Cardiac muscle cell (in vitro differentiated cells and primary cell): ENCODE data around the gene LMNA. TPM values are rescaled to one million over a fixed set of nuclear protein-coding genes. Genes with fewer than 3 reads are reported as not detected.
A peak's percentile ranks its signal among the peaks of the same experiment; 100 is the strongest.

Experiments used
- DNase-seq, 2 donors: peaks; one replicate each; pipeline versions ENCODE4 v3.0.0 to v3.0.0-alpha.2; 2010 to 2017; ENCODE audit warnings: low read depth in 1 of 2, low spot score in 1 of 2
- H3K27ac ChIP-seq: fragments of 200-600 bp; sonication (generic); 2 replicates; pipeline ENCODE4 v1.5.1; 2016
- H3K27me3 ChIP-seq: fragments of 200-600 bp; sonication (generic); 2 replicates; pipeline ENCODE4 v1.6.0; 2016; ENCODE audit warnings: control low read depth
- H3K36me3 ChIP-seq: fragments of 200-600 bp; sonication (generic); 2 replicates; pipeline ENCODE4 v1.5.1; 2016; ENCODE audit warnings: control low read depth
- H3K4me1 ChIP-seq: fragments of 200-600 bp; sonication (generic); 2 replicates; pipeline ENCODE4 v1.8.1; 2017; ENCODE audit warnings: low read depth, mild to moderate bottlenecking, mixed run types
- H3K4me3 ChIP-seq: fragments of 200-600 bp; sonication (generic); 2 replicates; pipeline ENCODE4 v1.5.1; 2016; ENCODE audit warnings: mild to moderate bottlenecking
- H3K9me3 ChIP-seq: fragments of 200-600 bp; sonication (generic); 2 replicates; pipeline ENCODE4 v1.5.1; 2017; ENCODE audit warnings: low read depth, mild to moderate bottlenecking, control low read depth
- CTCF ChIP-seq: IDR thresholded peaks from 2 replicates; pipeline ENCODE4 v1.5.1; 2012; ENCODE audit warnings: low read depth, mild to moderate bottlenecking, low read length
- polyA plus RNA-seq: library from polyadenylated mRNA; unstranded; fragments of >200 nt; fragmentation: Nextera tagmentation; extraction: Ambion mirVana; gene quantifications from 2 replicates; pipeline ENCODE4 v1.2.1, GENCODE V29; 2016
- total RNA-seq: library from RNA; depleted of rRNA; stranded (reverse); fragments of >200 nt; gene quantifications from 2 replicates; pipeline ENCODE4 v1.2.3, GENCODE V29; 2016

The LMNA gene
- total and polyA plus RNA-seq, 2 experiments from 2014 or later, result 128 to 149 TPM

DNA sequence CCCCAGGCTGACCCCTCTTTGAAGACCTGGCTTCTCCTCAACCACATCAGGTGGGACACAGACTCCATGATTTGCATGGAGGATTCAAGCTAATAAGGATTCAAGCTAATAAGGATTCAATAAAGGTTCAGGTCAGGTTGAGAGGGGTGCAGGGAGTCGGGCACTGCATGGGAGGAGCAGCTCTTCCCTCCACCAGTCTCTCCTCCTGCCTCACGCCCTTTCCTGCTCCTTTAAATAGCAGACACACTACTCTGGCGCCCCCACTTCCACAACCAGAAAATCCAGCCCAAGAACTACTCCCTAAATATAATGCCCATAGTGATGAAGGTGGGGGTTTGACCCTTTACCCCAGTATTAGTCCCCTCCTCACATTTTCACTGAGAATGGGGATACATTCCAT is 39.3 kb upstream of the LMNA start:
- H3K27ac ChIP-seq, result peak overlapping the region; percentile 81
- H3K36me3 ChIP-seq, result peaks cover 16% of the 10 kb centered on the region
- TF ChIP-seq CTCF, result no peak
- H3K4me3 ChIP-seq, result no peak overlapping the region
- H3K9me3 ChIP-seq, result no peaks in the 10 kb centered on the region
- no peaks in the 10 kb centered on the region for H3K27me3 ChIP-seq
- DNase-seq, result peak in 1 of 2 donors; percentile 39
- peaks cover 66% of the 10 kb centered on the region for H3K4me1 ChIP-seq

GRCh38 chr1:156075775-156076204 is 38.7 kb upstream of the LMNA start:
- Histone ChIP-seq H3K27me3 (no peaks in the 10 kb centered on the region), H3K27ac (peak overlapping the region; percentile 81), H3K4me1 (peaks cover 66% of the 10 kb centered on the region), H3K36me3 (peaks cover 16% of the 10 kb centered on the region), H3K9me3 (no peaks in the 10 kb centered on the region), H3K4me3 (no peak overlapping the region)
- no peak for TF ChIP-seq CTCF
- DNase-seq, result no peak

DNA sequence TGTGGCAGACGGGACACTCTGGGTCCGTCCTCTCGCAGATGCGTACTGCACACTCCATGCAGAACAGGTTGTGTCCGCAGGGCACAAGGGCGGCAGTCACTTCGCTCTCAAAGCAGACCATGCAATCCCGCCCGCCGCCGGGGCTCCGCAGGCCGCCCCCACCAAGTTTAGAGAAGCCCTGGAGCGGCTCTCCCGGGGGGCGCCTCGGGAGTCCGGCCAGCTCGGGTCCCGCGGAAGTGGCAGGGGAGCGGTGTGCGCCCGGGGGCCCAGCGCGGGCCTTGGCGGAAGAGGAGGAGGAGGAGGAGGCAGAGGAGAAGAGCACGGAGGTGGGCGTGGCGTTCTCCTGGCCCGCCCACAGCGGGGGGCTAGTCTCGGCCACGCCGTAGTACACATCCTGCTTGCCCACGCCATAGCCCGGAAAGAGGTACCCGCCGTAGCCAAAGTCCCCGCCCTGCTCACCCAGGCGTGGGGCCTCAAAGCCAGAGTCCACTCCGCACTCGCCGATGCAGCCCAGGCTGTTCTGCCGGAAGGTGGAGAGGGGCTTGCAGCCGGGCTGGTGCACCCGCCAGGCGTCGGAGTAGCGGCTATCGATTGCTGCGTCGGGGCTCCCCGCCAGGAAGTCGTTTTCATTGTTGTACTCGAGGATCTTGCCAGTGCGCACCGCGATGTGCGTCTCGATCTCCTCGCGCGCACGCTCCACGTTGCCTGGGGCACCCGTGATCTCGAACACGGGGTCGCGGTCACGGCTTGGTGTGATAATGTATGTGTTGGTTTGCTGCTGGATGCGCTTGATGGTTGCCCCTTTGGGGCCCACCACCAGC is 37.7 kb upstream of the LMNA start:
- peaks cover 16% of the 10 kb centered on the region for H3K36me3 ChIP-seq
- H3K4me1 ChIP-seq, result peaks cover 64% of the 10 kb centered on the region
- DNase-seq, result peak in 1 of 2 donors; percentile 47
- H3K4me3 ChIP-seq, result no peak overlapping the region
- peak overlapping the region; percentile 81 for H3K27ac ChIP-seq
- no peaks in the 10 kb centered on the region for H3K9me3 ChIP-seq
- H3K27me3 ChIP-seq, result no peaks in the 10 kb centered on the region
- TF ChIP-seq CTCF, result no peak

- H3K9me3 ChIP-seq, result no peaks in the 10 kb centered on the region
- no peak for DNase-seq
- peak overlapping the region; percentile 81 for H3K27ac ChIP-seq
- H3K27me3 ChIP-seq, result no peaks in the 10 kb centered on the region
- H3K4me1 ChIP-seq, result peaks cover 59% of the 10 kb centered on the region
- H3K36me3 ChIP-seq, result peaks cover 16% of the 10 kb centered on the region
- H3K4me3 ChIP-seq, result no peak overlapping the region
- TF ChIP-seq CTCF, result no peak
Observed at GRCh38 chr1:156077430-156077760, 37.1 kb upstream of the LMNA start.

DNA sequence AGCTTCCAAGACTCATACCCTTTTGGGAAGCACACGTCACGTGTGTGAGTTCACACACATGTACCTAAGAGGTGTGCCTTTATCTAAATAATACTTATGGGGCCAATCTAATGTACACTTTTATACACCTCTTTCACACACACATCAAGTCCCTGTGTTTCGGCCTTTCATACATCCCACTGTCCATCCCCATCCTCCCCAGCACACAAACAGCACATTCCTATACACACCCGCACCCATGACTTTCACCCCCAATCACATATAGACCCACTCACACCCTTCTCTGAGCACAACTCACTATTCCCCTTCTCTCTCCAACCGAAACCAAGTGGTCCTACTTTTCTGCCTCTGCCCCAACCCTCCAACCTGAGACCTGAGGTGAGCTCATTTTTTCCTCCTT is 35.8 kb upstream of the LMNA start:
- Histone ChIP-seq H3K27me3 (no peaks in the 10 kb centered on the region), H3K4me1 (peaks cover 47% of the 10 kb centered on the region), H3K36me3 (peaks cover 16% of the 10 kb centered on the region), H3K27ac (peak overlapping the region; percentile 59), H3K4me3 (no peak overlapping the region), H3K9me3 (no peaks in the 10 kb centered on the region)
- no peak for TF ChIP-seq CTCF
- no peak for DNase-seq
